CD1c-positive myeloid dendritic cell (primary cell): ENCODE data around the gene IQCK.

Experiments used
- DNase-seq: peaks from one replicate; pipeline ENCODE4 v3.0.0-alpha.2; 2016; ENCODE audit errors: extremely low spot score

The IQCK gene

DNA sequence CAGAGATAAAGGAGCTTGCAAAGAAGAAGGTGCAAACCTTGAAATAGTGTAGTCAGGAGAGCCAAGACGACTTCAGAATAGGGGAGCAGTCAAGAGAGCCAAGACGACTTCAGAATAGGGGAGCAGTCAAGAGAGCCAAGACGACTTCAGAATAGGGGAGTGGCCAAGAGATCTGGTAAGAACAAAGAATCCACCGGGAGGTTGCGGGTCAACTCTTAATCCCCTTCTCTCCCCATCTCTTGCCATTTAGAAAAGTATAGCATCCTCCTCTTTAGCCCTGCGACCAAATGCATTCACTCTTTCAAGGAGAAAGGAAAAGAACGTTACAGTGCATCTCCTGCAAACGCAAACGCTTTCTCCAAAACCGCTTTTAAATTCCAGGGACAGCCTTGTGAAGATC lies 757 bp upstream of the IQCK start:
- DNase-seq, result no peak

DNA sequence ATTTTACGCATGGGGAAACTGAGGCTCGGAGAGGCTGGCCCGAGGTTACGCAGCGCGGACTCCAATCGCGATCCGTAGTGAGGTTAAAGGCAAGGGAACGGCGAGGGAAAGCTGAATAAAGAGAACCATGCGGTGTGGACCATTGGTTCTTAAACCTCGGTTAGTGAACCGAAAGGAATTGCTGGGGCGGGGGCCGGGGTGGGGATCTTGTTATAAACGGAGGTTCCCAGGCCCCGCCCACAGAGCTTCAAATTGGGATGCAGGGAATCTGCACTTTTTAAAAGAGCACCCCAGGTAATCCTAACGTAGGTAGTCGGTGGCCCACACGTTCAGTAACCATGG lies 524 bp downstream of the IQCK start:
- no peak for DNase-seq

DNA sequence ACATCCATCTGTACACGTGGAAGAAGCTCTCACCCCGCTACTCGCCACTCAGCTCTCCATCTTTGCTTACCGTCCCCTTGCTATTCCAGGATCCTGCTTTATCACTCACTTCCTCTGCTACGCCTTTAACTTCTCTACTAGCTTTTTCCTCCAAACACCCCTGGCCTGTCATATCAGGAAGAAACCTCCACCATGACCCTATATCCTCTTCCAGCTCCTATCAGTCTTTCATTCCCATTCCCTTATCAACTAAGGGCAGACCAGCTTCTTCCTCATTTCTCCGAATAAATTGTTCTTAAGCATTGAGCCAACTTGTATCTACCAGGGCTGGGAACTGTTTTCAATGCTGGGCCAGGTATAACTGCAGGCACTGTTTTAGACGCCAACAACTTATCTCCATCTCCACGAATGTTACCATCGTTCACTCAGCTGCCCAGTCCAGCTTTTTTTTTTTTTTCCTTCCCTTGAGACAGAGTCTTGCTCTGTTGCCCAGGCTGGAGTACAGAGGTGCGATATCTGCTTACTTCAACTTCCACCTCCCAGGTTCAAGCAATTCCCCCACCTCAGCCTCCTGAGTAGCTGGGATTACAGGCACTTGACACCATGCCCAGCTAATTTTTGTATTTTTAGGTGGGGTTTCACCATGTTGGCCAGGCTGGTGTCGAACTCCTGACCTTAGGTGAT lies 4.3 kb downstream of the IQCK start:
- DNase-seq, result no peak

GRCh38 chr16:19722981-19723380 lies 4.9 kb downstream of the IQCK start:
- no peak for DNase-seq

DNA sequence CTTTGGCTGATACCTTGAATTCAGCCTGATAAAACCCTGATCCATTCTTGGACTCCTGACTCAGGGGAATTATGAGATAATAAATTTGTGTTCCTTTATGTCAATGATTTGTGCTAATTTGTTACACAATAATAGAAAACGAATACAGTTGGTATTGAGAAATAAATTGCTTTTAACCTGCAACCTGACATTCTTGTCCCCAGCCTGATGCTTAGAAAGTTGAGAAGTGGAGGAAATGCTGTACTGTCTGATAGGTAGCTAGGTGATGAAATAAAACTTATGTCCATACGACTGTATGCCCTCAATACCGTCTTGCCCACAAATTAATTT lies 10.5 kb downstream of the IQCK start:
- no peak for DNase-seq

DNA sequence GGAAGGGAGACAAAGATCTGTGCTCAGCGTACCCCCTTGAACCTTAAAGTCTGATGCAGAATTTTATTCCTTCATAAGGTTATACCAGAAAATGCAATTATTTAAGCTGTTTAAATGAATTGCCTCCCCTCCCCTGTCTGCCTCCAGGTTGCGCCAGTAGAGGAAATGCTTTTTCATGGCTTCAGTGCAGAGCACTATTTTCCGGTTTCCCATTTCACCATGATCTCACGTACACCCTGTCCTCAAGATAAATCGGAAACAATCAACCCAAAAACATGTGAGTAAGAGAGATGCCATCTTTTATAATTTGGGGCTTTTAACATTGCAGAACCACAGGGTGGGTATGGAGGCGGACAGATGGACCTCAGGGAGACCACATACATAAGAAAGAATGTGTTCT lies 15.5 kb downstream of the IQCK start:
- DNase-seq, result no peak

DNA sequence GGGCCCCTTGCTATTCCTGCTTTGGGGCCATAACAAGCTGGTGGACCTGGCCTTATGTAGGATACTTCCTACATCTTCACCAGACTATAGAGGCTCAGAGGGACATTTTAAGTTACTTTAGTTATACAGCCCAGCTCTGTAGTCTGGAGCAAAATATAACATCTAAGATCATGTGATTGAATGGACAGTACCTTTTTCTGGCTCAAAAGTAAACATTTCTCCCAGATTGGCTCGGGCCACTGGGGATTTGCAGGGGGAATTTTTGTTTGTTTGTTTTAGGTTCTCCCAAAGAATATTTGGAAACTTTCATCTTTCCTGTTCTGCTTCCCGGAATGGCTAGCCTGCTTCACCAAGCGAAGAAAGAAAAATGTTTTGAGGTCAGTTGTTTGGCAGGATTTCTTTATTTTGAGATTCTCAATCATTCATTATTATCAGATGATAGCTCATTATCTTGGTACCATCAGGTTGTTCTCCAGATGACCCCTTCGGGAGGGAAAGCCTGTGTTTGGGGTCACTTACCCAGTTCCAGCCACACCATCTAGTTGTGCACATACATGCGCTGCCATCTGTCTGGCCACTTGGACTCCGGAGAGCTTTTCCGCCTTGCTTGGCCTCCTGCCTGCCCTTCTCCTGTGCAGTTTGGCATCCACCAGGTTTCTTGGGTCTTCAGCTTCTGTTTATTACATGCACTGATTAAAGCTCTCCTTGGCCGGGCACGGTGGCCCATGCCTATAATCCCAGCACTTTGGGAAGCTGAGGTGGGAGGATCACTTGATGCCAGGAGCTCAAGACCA lies 17.2 kb downstream of the IQCK start:
- no peak for DNase-seq

GRCh38 chr16:19737306-19738038 lies 19.4 kb downstream of the IQCK start:
- DNase-seq, result peak; percentile 1

GRCh38 chr16:19741354-19741753 lies 23.3 kb downstream of the IQCK start:
- no peak for DNase-seq

- no peak for DNase-seq
Measured at GRCh38 chr16:19743816-19744159, 25.7 kb downstream of the IQCK start.

DNA sequence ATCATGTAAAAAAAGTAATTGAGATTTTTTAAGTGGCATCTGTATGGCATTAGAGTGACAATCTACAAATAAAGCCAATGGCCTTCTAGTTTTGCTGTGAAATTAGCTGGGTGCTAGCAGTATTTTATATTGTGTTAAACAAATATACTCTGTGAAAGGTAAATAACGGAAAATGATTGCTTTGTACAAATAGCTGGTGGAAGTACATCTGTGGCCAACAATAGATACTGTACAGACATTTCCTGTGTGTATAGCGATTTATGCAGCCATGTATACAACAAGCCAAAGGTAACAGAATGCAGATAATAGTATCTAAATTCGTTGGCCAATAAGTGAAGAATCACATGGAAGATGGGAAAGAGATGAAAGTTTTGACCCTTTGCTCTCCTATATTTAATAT lies 26.6 kb downstream of the IQCK start:
- DNase-seq, result no peak

DNA sequence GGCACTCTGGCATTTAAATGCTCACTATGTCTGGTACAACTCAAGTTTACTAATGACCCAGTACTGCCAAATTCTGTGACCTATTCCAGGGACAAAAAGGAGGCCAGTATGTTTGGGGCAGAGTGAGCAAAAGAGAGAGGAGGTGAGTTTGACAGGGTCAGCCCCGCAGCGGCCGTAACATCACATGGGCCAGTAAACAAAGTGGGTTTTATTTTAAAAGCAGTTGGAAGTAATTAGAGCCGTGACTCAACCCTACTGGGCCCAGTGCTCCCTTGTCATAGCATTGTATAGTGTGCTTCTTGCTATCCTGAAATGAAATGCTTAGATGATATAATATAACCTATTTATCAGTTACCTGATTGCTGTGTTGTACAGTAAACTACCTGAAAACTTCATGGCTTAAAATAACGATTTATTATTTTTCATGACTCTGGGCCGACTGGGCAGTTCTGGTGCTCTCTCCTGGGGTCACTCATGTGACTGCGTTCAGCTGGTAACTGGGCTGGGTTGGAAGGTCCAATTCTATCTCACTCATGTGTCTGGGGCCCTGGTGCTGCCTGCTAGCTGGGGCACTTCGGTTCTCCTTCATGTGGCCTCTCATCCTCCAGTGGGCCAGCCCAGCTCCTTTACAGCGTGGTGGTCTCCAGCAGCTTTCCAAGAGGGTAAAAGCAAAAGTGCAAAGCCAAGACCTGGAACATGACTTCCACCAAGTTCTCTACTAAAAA lies 27.4 kb downstream of the IQCK start:
- DNase-seq, result no peak

DNA sequence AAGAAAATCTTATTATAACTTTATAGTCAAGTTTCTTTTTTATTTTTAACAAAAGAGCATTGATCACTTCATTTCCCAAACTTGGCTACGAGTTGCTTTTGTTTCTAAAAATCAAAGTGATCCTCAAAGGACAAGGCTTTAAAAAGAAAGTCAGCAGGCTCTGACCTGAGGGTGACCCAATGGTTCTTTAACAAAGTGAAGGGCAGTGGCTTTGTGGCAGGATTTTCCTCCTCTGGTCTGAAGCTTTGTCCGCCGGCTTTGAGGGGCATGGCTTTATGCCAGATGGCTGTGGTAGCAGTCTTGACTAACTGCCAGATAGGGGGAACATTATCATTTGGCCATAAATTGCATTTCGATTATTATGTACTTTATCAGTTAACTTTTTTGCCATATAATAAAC lies 28.5 kb downstream of the IQCK start:
- no peak for DNase-seq

GRCh38 chr16:19748389-19749168 lies 30.5 kb downstream of the IQCK start:
- no peak for DNase-seq

DNA sequence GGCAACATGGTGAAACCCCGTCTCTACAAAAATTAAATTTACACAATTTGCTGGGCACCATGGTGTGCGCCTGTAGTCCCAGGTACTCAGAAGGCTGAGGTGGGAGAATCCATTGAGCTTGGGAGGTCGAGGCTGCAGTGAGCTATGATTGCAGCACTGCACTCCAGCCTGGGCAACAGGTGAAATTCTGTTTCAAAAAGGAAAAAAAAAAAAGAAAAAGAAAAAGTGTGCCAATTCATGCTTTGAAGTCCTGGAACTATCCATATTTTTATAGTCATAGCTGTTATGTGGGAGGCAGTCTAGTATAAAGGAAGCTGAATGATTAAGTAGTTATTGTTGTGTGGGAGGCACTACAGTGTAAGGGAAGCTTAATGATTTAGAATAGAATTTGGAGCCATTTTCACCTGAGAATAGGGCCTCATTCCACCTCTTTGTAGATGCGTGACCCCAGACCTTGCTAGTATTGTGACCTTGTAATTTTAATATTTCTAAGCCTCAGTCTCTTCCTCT lies 31.6 kb downstream of the IQCK start:
- no peak for DNase-seq

DNA sequence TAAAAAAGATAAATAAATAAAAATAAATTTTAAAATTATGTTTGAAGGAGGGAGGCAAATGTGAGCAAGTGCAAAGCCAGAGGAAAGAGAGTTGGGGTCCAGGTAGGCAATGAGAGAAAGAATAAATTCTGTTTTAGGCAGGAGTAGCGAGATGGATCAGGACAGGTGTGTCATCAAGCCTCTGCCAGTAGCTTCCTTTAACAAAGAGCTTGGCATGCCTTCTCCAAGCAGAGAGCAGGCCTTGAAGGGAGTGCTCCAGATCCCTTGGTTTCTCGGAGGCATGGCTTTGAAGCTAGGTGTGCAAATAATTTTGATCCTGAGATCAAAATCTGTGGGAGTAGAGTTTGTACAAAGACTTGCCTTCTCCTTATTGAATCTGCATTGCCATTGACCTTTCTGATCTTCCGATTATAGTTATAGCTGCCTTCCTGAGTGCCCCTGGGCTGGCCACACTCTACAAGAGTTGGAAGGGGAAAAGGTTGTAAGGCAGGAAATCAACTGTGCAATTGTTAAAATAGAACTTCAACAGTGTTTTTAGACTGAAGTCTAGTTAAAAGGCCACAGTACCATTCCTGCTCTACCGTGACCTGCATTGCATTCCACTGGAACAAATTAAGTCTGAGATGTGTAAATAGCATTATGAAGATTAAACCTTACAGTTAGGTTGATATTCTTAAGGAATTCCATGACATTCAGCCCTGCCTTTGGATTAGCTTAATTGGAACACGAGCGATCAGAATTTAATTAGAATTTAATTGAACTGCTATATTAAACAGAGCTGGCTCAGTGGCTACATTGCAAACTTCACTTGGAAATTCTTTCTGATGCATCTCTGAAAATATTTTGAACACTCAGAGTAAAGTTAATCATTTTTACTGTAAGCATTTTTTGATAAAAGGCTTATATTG lies 33.7 kb downstream of the IQCK start:
- DNase-seq, result no peak

DNA sequence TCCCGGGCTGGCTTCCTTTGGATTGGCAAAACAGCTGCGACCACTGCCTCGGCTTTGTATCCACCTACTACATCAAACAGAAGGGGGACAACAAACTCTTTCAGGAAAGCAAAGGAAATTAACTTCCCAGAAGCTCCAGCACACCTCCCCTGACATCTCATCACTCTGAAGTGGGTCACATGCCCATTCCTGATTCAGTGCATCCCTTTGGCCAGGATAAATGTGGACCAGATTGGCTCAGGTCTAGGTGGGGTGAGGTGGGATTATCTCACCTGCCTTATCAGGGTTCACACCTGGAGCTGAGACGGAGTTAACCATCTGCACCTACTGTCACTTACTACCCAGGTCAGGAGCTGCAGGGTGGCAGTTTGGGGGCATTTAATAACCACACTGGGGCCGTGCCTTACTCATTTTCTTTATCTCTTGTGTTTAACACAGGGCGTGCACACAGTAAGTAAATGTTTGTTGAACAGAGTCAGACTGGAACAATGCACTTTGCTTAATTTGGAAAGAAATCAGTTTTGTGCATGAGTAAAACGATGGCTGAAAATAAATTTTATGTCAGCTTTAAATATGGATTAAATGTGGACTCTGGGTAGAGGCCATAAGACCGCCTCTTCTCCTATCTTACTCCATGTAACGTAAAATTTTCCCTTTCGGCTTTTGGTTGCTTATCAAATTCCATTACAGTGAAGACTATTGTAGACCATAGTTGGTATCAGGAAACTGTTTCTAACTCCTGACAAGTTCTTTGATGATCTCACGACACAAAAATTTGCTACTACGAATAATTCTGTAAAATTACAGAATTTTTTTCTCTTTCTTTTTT lies 36.0 kb downstream of the IQCK start:
- DNase-seq, result no peak

- no peak for DNase-seq
Measured at GRCh38 chr16:19754644-19755036, 36.6 kb downstream of the IQCK start.

GRCh38 chr16:19755268-19755667 lies 37.2 kb downstream of the IQCK start:
- no peak for DNase-seq

DNA sequence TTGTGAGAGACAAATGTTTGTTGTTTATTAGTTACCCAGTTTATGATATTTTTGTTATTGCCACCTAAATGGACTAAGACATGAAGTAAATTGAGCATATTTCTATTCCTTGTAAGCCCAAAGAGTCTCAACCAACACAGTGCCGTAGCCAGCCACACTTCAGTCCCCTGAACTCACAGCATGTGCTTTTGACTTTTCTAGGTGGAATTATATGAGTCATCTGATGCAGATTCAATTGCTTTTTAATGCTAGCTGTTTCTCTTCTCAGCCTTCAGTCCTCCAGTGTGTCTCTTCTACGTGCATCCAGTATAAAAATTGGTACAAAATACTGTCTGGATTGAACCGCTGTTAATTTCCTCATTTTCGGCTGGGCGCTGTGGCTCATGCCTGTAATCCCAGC lies 39.0 kb downstream of the IQCK start:
- DNase-seq, result no peak
